ENCODE data around the gene TBC1D9. TPM values are rescaled to one million over a fixed set of nuclear protein-coding genes. Genes with fewer than 3 reads are reported as not detected.

Gene TBC1D9
- total RNA-seq, 5 donors from 2014 or later (not counting 1 experiment from before 2014, with no cell fraction given) = 0.56 to 4.2 (median 1.2) TPM

GRCh38 chr4:140611854-140612253, 144.3 kb downstream of the TBC1D9 start:
- no peak overlapping the region for H3K4me3 Mint-ChIP-seq
- ChIA-PET POLR2A (no interaction called here), CTCF (no interaction called here)

GRCh38 chr4:140609548-140610425, 146.4 kb downstream of the TBC1D9 start:
- peak in 1 of 35 experiments; percentile 48 for DNase-seq
- 70% methylated on average over 2 of the region's 6 CpGs for WGBS (ENCODE audit: insufficient coverage)
- H3K27ac Mint-ChIP-seq = no peak overlapping the region

More at GRCh38 chr4:140611854-140612253, 144.3 kb downstream of the TBC1D9 start:
- H3K4me1 ChIP-seq (ENCODE audit: control insufficient read depth in 1 of 2, extremely low read depth in 1 of 2, insufficient read depth in 2 of 2, low read length in 2 of 2) = no peaks in the 10 kb centered on the region
- DNase-seq (no peak), ATAC-seq (replicated peaks in 1 of 4) (no peak)
- no peaks in the 10 kb centered on the region for H3K9me3 ChIP-seq
- no peak overlapping the region for H3K27ac Mint-ChIP-seq
- peaks cover 2 to 13% of the 10 kb centered on the region in 2 donors for H3K27me3 Mint-ChIP-seq
- H3K9me3 Mint-ChIP-seq = no peaks in the 10 kb centered on the region
- no peak overlapping the region for H3K4me3 ChIP-seq (ENCODE audit: control insufficient read depth in 1 of 2, extremely low read depth in 1 of 2, low read length in 1 of 2)
- H3K27me3 ChIP-seq (replicated peaks in 1 of 2; ENCODE audit: control insufficient read depth in 2 of 2, extremely low read depth in 1 of 2, insufficient read depth in 2 of 2, low read length in 1 of 2) = peaks cover 0 to 6% of the 10 kb centered on the region in 2 experiments
- no peak overlapping the region for H3K27ac ChIP-seq (ENCODE audit: low read length)
- H3K36me3 ChIP-seq (ENCODE audit: control insufficient read depth in 2 of 2, extremely low read depth in 1 of 2, insufficient read depth in 1 of 2, low read length in 1 of 2) = no peaks in the 10 kb centered on the region
- H3K4me1 Mint-ChIP-seq = no peaks in the 10 kb centered on the region
- no peaks in the 10 kb centered on the region for H3K36me3 Mint-ChIP-seq
- WGBS (ENCODE audit: insufficient coverage) = no CpG with 5 or more reads among the region's 3 CpGs

GRCh38 chr4:140607852-140608251, 148.3 kb downstream of the TBC1D9 start:
- Histone ChIP-seq H3K9me3 (no peaks in the 10 kb centered on the region), H3K36me3 (ENCODE audit: control insufficient read depth in 2 of 2, extremely low read depth in 1 of 2, insufficient read depth in 1 of 2, low read length in 1 of 2) (no peaks in the 10 kb centered on the region), H3K4me3 (ENCODE audit: control insufficient read depth in 1 of 2, extremely low read depth in 1 of 2, low read length in 1 of 2) (no peak overlapping the region), H3K4me1 (ENCODE audit: control insufficient read depth in 1 of 2, extremely low read depth in 1 of 2, insufficient read depth in 2 of 2, low read length in 2 of 2) (no peaks in the 10 kb centered on the region), H3K27ac (ENCODE audit: low read length) (no peak overlapping the region), H3K27me3 (replicated peaks in 1 of 2; ENCODE audit: control insufficient read depth in 2 of 2, extremely low read depth in 1 of 2, insufficient read depth in 2 of 2, low read length in 1 of 2) (peaks cover 0 to 6% of the 10 kb centered on the region in 2 experiments)
- H3K27ac Mint-ChIP-seq = no peak overlapping the region
- peaks cover 5 to 19% of the 10 kb centered on the region in 2 donors for H3K27me3 Mint-ChIP-seq
- H3K9me3 Mint-ChIP-seq = no peaks in the 10 kb centered on the region
- ChIA-PET POLR2A (no interaction called here), CTCF (interaction anchor here in 1 of 2 donors (3.6 kb wide), 1 partner anchor 248 kb away, joined by 19 read pairs; no protein-coding TSS in a partner anchor)
- H3K4me1 Mint-ChIP-seq = no peaks in the 10 kb centered on the region
- ATAC-seq (replicated peaks in 1 of 4) (no peak), DNase-seq (no peak)
- WGBS (ENCODE audit: insufficient coverage) = 80% methylated on average over 3 of the region's 4 CpGs
- H3K4me3 Mint-ChIP-seq = no peak overlapping the region
- no peaks in the 10 kb centered on the region for H3K36me3 Mint-ChIP-seq

More at GRCh38 chr4:140609548-140610425, 146.4 kb downstream of the TBC1D9 start:
- Histone ChIP-seq H3K4me3 (ENCODE audit: control insufficient read depth in 1 of 2, extremely low read depth in 1 of 2, low read length in 1 of 2) (no peak overlapping the region), H3K27me3 (replicated peaks in 1 of 2; ENCODE audit: control insufficient read depth in 2 of 2, extremely low read depth in 1 of 2, insufficient read depth in 2 of 2, low read length in 1 of 2) (peaks cover 0 to 6% of the 10 kb centered on the region in 2 experiments), H3K27ac (ENCODE audit: low read length) (no peak overlapping the region), H3K4me1 (ENCODE audit: control insufficient read depth in 1 of 2, extremely low read depth in 1 of 2, insufficient read depth in 2 of 2, low read length in 2 of 2) (no peaks in the 10 kb centered on the region), H3K36me3 (ENCODE audit: control insufficient read depth in 2 of 2, extremely low read depth in 1 of 2, insufficient read depth in 1 of 2, low read length in 1 of 2) (no peaks in the 10 kb centered on the region), H3K9me3 (no peaks in the 10 kb centered on the region)
- H3K4me1 Mint-ChIP-seq = no peaks in the 10 kb centered on the region
- H3K9me3 Mint-ChIP-seq = no peaks in the 10 kb centered on the region
- ChIA-PET CTCF (interaction anchor here (0.5 to 3.6 kb wide), 8 partner anchors 11 to 1006 kb away, joined by 3 to 19 read pairs (median 4); no protein-coding TSS in a partner anchor), POLR2A (interaction anchor here in 1 of 2 donors (0.7 kb wide), 1 partner anchor 237 kb away, joined by 10 read pairs; no protein-coding TSS in a partner anchor)
- peak in 2 of 4 experiments; percentile 30 to 48 for ATAC-seq (replicated peaks in 1 of 4)
- peaks cover 5 to 19% of the 10 kb centered on the region in 2 donors for H3K27me3 Mint-ChIP-seq
- H3K36me3 Mint-ChIP-seq = no peaks in the 10 kb centered on the region
- no peak overlapping the region for H3K4me3 Mint-ChIP-seq

GRCh38 chr4:140604544-140604943, 151.6 kb downstream of the TBC1D9 start:
- Histone ChIP-seq H3K27me3 (replicated peaks in 1 of 2; ENCODE audit: control insufficient read depth in 2 of 2, extremely low read depth in 1 of 2, insufficient read depth in 2 of 2, low read length in 1 of 2) (peaks cover 0 to 12% of the 10 kb centered on the region in 2 experiments), H3K9me3 (no peaks in the 10 kb centered on the region), H3K4me1 (ENCODE audit: control insufficient read depth in 1 of 2, extremely low read depth in 1 of 2, insufficient read depth in 2 of 2, low read length in 2 of 2) (no peaks in the 10 kb centered on the region), H3K27ac (ENCODE audit: low read length) (no peak overlapping the region), H3K36me3 (ENCODE audit: control insufficient read depth in 2 of 2, extremely low read depth in 1 of 2, insufficient read depth in 1 of 2, low read length in 1 of 2) (no peaks in the 10 kb centered on the region), H3K4me3 (ENCODE audit: control insufficient read depth in 1 of 2, extremely low read depth in 1 of 2, low read length in 1 of 2) (no peak overlapping the region)
- H3K36me3 Mint-ChIP-seq = no peaks in the 10 kb centered on the region
- ATAC-seq (replicated peaks in 1 of 4) (no peak), DNase-seq (no peak)
- H3K27me3 Mint-ChIP-seq = peaks cover 5 to 19% of the 10 kb centered on the region in 2 donors
- POLR2A ChIA-PET = no interaction called here
- no peak overlapping the region for H3K27ac Mint-ChIP-seq
- CTCF ChIA-PET = interaction anchor here in 1 of 2 donors (0.6 kb wide), 1 partner anchor 232 kb away, joined by 3 read pairs; no protein-coding TSS in a partner anchor
- no peak overlapping the region for H3K4me3 Mint-ChIP-seq
- H3K4me1 Mint-ChIP-seq = no peaks in the 10 kb centered on the region
- no peaks in the 10 kb centered on the region for H3K9me3 Mint-ChIP-seq
- 40% methylated on average over 2 of the region's 4 CpGs for WGBS (ENCODE audit: insufficient coverage)

GRCh38 chr4:140603286-140603685, 152.9 kb downstream of the TBC1D9 start:
- Histone ChIP-seq H3K9me3 (no peaks in the 10 kb centered on the region), H3K27ac (ENCODE audit: low read length) (no peak overlapping the region), H3K27me3 (replicated peaks in 1 of 2; ENCODE audit: control insufficient read depth in 2 of 2, extremely low read depth in 1 of 2, insufficient read depth in 2 of 2, low read length in 1 of 2) (peaks cover 0 to 12% of the 10 kb centered on the region in 2 experiments), H3K4me3 (ENCODE audit: control insufficient read depth in 1 of 2, extremely low read depth in 1 of 2, low read length in 1 of 2) (no peak overlapping the region), H3K4me1 (ENCODE audit: control insufficient read depth in 1 of 2, extremely low read depth in 1 of 2, insufficient read depth in 2 of 2, low read length in 2 of 2) (no peaks in the 10 kb centered on the region), H3K36me3 (ENCODE audit: control insufficient read depth in 2 of 2, extremely low read depth in 1 of 2, insufficient read depth in 1 of 2, low read length in 1 of 2) (no peaks in the 10 kb centered on the region)
- Mint-ChIP-seq H3K9me3 (no peaks in the 10 kb centered on the region), H3K27me3 (peaks cover 15 to 21% of the 10 kb centered on the region in 2 donors), H3K4me3 (no peak overlapping the region), H3K4me1 (no peaks in the 10 kb centered on the region), H3K36me3 (no peaks in the 10 kb centered on the region), H3K27ac (no peak overlapping the region)
- DNase-seq (no peak), ATAC-seq (replicated peaks in 1 of 4) (no peak)
- ChIA-PET POLR2A (no interaction called here), CTCF (no interaction called here)
- 88% methylated on average over 2 of the region's 2 CpGs for WGBS (ENCODE audit: insufficient coverage)

GRCh38 chr4:140602714-140603113, 153.5 kb downstream of the TBC1D9 start:
- no peak for DNase-seq
- Histone ChIP-seq H3K4me3 (ENCODE audit: control insufficient read depth in 1 of 2, extremely low read depth in 1 of 2, low read length in 1 of 2) (no peak overlapping the region), H3K36me3 (ENCODE audit: control insufficient read depth in 2 of 2, extremely low read depth in 1 of 2, insufficient read depth in 1 of 2, low read length in 1 of 2) (no peaks in the 10 kb centered on the region), H3K27ac (ENCODE audit: low read length) (no peak overlapping the region), H3K9me3 (no peaks in the 10 kb centered on the region), H3K4me1 (ENCODE audit: control insufficient read depth in 1 of 2, extremely low read depth in 1 of 2, insufficient read depth in 2 of 2, low read length in 2 of 2) (no peaks in the 10 kb centered on the region), H3K27me3 (replicated peaks in 1 of 2; ENCODE audit: control insufficient read depth in 2 of 2, extremely low read depth in 1 of 2, insufficient read depth in 2 of 2, low read length in 1 of 2) (peaks cover 0 to 14% of the 10 kb centered on the region in 2 experiments)
- WGBS (ENCODE audit: insufficient coverage) = 100% methylated on average over 2 of the region's 2 CpGs
- H3K4me3 Mint-ChIP-seq = no peak overlapping the region
- no peaks in the 10 kb centered on the region for H3K9me3 Mint-ChIP-seq
- ChIA-PET CTCF (no interaction called here), POLR2A (no interaction called here)
- no peak overlapping the region for H3K27ac Mint-ChIP-seq
- no peak for ATAC-seq (replicated peaks in 1 of 4)
- peaks cover 15 to 19% of the 10 kb centered on the region in 2 donors for H3K27me3 Mint-ChIP-seq
- H3K36me3 Mint-ChIP-seq = no peaks in the 10 kb centered on the region
- H3K4me1 Mint-ChIP-seq = no peaks in the 10 kb centered on the region
